HCT116 (cell line): ENCODE measurements around the gene GFAP. TPM values are rescaled to one million over a fixed set of nuclear protein-coding genes. Genes with fewer than 3 reads are reported as not detected.

Experiments
- ATAC-seq: fragments of 200-7000 bp; cut with Tn5 transposase; 2 replicates; pipeline ENCODE4 v1.9.1; 2020; ENCODE audit warnings: mild to moderate bottlenecking, moderate library complexity
- BruUV-seq: library from RNA; stranded (reverse); fragments of 400-500 nt; replicated peaks from 2 replicates; lab custom pipeline; 2021; lab: Mats Ljungman, UMichigan
- CTCF ChIA-PET: fragments of 300-600 bp; sonication (Branson Sonifier 250); formaldehyde crosslinking; loops from one replicate; lab custom pipeline; 2021; ENCODE audit warnings: antibody characterized with exemption; lab: Charles Lee
- POLR2A ChIA-PET: fragments of 300-600, 350-600 bp; sonication (Branson Sonifier 250); formaldehyde crosslinking; loops from one replicate; lab custom pipeline; 2021; ENCODE audit warnings: antibody characterized with exemption; lab: Charles Lee
- RAD21 ChIA-PET, 2 experiments: fragments of 300-600 bp; sonication (Branson Sonifier 250); formaldehyde crosslinking; loops; one replicate each; lab custom pipeline; 2023; ENCODE audit warnings: low total read pairs in 2 of 2; ENCODE audit not compliant: uncharacterized antibody in 2 of 2, unreplicated experiment in 2 of 2, low non-redundant PET in 1 of 2; lab: Charles Lee
- DNase-seq: peaks from one replicate; pipeline ENCODE4 v3.0.0-alpha.2; 2010; ENCODE audit warnings: low read depth, low spot score
- H2AFZ ChIP-seq: fragments of 200-600 bp; shearing (Covaris generic), sonication (generic); 2 replicates; pipeline ENCODE4 v1.6.1; 2017; ENCODE audit warnings: low read depth, mixed run types, mixed read lengths, antibody characterized with exemption, low read length; ENCODE audit not compliant: poor library complexity, severe bottlenecking
- H3K27ac ChIP-seq: 2 replicates; pipeline ENCODE4 v1.5.1; 2012; ENCODE audit warnings: low read depth, low read length
- H3K27me3 ChIP-seq: fragments of 200-600 bp; sonication (generic); 2 replicates; pipeline ENCODE4 v1.6.1; 2016; ENCODE audit warnings: mixed run types, low read length, mixed read lengths; ENCODE audit not compliant: insufficient read depth
- H3K36me3 ChIP-seq, 2 experiments: fragments of 200-500 bp in 1 of 2; fragments of 200-600 bp in 1 of 2; sonication (Bioruptor generic) in 1 of 2; sonication (generic) in 1 of 2; 2 replicates each; pipeline versions ENCODE4 v1.5.1 to v1.6.1; 2014 to 2016; ENCODE audit warnings: low read length in 2 of 2, inconsistent platforms in 1 of 2, mixed read lengths in 1 of 2, mixed run types in 1 of 2; ENCODE audit not compliant: insufficient read depth in 2 of 2, control insufficient read depth in 1 of 2
- H3K4me1 ChIP-seq, 2 experiments: fragments of 200-600 bp in 1 of 2; sonication (generic) in 1 of 2; 2 replicates each; pipeline versions ENCODE4 v1.5.1 to v1.6.1; 2012 to 2017; ENCODE audit warnings: low read length in 2 of 2, inconsistent platforms in 1 of 2, mild to moderate bottlenecking in 1 of 2, mixed read lengths in 1 of 2, mixed run types in 1 of 2, moderate library complexity in 1 of 2; ENCODE audit not compliant: insufficient read depth in 2 of 2, control insufficient read depth in 1 of 2
- H3K4me2 ChIP-seq: fragments of 200-600 bp; sonication (generic); 2 replicates; pipeline ENCODE4 v1.6.1; 2017; ENCODE audit warnings: mixed run types, low read length, mixed read lengths
- H3K4me3 ChIP-seq, 2 experiments: fragments of 200-600 bp in 1 of 2; sonication (generic) in 1 of 2; replicated peaks in 1 of 2; 2 replicates each; pipeline ENCODE4 v1.5.1; 2011 to 2016; ENCODE audit warnings: low read length in 2 of 2, control low read depth in 1 of 2, low read depth in 1 of 2, mild to moderate bottlenecking in 1 of 2, mixed read lengths in 1 of 2, mixed run types in 1 of 2
- H3K79me2 ChIP-seq: fragments of 200-600 bp; sonication (generic); 2 replicates; pipeline ENCODE4 v1.6.1; 2017; ENCODE audit warnings: mild to moderate bottlenecking, mixed run types, low read length, moderate library complexity, mixed read lengths; ENCODE audit not compliant: insufficient read depth
- H3K9ac ChIP-seq: fragments of 200-600 bp; sonication (generic); 2 replicates; pipeline ENCODE4 v1.6.1; 2016; ENCODE audit warnings: low read length, mixed read lengths
- H3K9me2 ChIP-seq: fragments of 200-600 bp; sonication (generic), shearing (Covaris generic); 2 replicates; pipeline ENCODE4 v1.6.1; 2017; ENCODE audit warnings: mixed run types, mild to moderate bottlenecking, moderate library complexity; ENCODE audit not compliant: insufficient read depth
- H3K9me3 ChIP-seq, 2 experiments: fragments of 200-500 bp in 1 of 2; fragments of 200-600 bp in 1 of 2; sonication (Bioruptor generic) in 1 of 2; sonication (generic) in 1 of 2; 2 replicates each; pipeline ENCODE4 v1.6.1; 2014 to 2017; ENCODE audit warnings: low read length in 2 of 2, mixed read lengths in 2 of 2, inconsistent platforms in 1 of 2, low read depth in 1 of 2, mild to moderate bottlenecking in 1 of 2, mixed run types in 1 of 2, moderate library complexity in 1 of 2; ENCODE audit not compliant: control insufficient read depth in 1 of 2, insufficient read depth in 1 of 2
- H4K20me1 ChIP-seq: fragments of 200-600 bp; sonication (generic), shearing (Covaris generic); 2 replicates; pipeline ENCODE4 v1.6.1; 2017; ENCODE audit warnings: mixed run types, mild to moderate bottlenecking, moderate library complexity; ENCODE audit not compliant: insufficient read depth
- CBX3 ChIP-seq: IDR thresholded peaks from 2 replicates; pipeline ENCODE4 v1.6.1; 2012; ENCODE audit warnings: low read depth
- ELF1 ChIP-seq: IDR thresholded peaks from 2 replicates; pipeline ENCODE4 v1.6.1; 2012; ENCODE audit warnings: low read depth, borderline replicate concordance
- EZH2phosphoT487 ChIP-seq: fragments of 200-600 bp; IDR thresholded peaks from 2 replicates; pipeline ENCODE4 v1.6.1; 2018; ENCODE audit warnings: antibody characterized with exemption, borderline replicate concordance
- POLR2AphosphoS5 ChIP-seq: IDR thresholded peaks from 2 replicates; pipeline ENCODE4 v1.6.1; 2011; ENCODE audit warnings: mild to moderate bottlenecking, low read depth, low read length, moderate library complexity
- SIN3A ChIP-seq: IDR thresholded peaks from 2 replicates; pipeline ENCODE4 v1.6.1; 2012; ENCODE audit warnings: low read depth
- SP1 ChIP-seq: IDR thresholded peaks from 2 replicates; pipeline ENCODE4 v1.6.1; 2012; ENCODE audit warnings: low read depth
- SRF ChIP-seq: IDR thresholded peaks from 2 replicates; pipeline ENCODE4 v1.6.1; 2012; ENCODE audit warnings: low read depth
- ZNF274 ChIP-seq: fragments of 200-500 bp; sonication (Bioruptor generic); IDR thresholded peaks from 2 replicates; pipeline ENCODE4 v1.6.1; 2014; ENCODE audit warnings: mild to moderate bottlenecking, low read depth, low read length, inconsistent platforms
- intact Hi-C: fragments of 100-400 bp; cut with micrococcal nuclease; formaldehyde crosslinking; loops from 2 replicates; pipeline ENCODE4 v1.10.0; 2022
- total RNA-seq: library from RNA; stranded (reverse); gene quantifications from one replicate; pipeline ENCODE4 v1.2.1, GENCODE V29; 2021; ENCODE audit not compliant: unreplicated experiment

GFAP gene
- total RNA-seq, 1 experiment from 2014 or later = not detected

- no peaks in the 10 kb centered on the region for H3K4me1 ChIP-seq
- no peak overlapping the region for H3K4me3 ChIP-seq
- no peak overlapping the region for H3K4me2 ChIP-seq
- no peaks in the 10 kb centered on the region for H3K9me3 ChIP-seq
- H3K9ac ChIP-seq = no peak overlapping the region
- no peak for ATAC-seq
- H3K9me2 ChIP-seq = no peaks in the 10 kb centered on the region
- RAD21 ChIA-PET = no interaction called here
- intact Hi-C loops = no loop called here
- BruUV-seq = no TSS peak
- peaks cover 19% of the 10 kb centered on the region for H3K79me2 ChIP-seq
- H4K20me1 ChIP-seq = no peaks in the 10 kb centered on the region
- TF ChIP-seq CBX3 (no peak), POLR2AphosphoS5 (no peak), ZNF274 (no peak), SIN3A (no peak), SP1 (no peak), EZH2phosphoT487 (no peak), ELF1 (no peak), SRF (no peak)
- no peaks in the 10 kb centered on the region for H3K27me3 ChIP-seq
- no peak overlapping the region for H3K27ac ChIP-seq
- DNase-seq = no peak
- POLR2A ChIA-PET = no interaction called here
- CTCF ChIA-PET = interaction anchor here (3.0 kb wide), 1 partner anchor 101 kb away, joined by 29 read pairs; no protein-coding TSS in a partner anchor
- H3K36me3 ChIP-seq = peaks cover 60 to 69% of the 10 kb centered on the region in 2 experiments
- H2AFZ ChIP-seq = no peak overlapping the region
Measured at GRCh38 chr17:44880062-44880461, 35.2 kb downstream of the GFAP start.

- no TSS peak for BruUV-seq
- ChIA-PET POLR2A (no interaction called here), CTCF (interaction anchor here (0.5 to 3.0 kb wide), 8 partner anchors 11 to 142 kb away, joined by 3 to 29 read pairs (median 4); no protein-coding TSS in a partner anchor), RAD21 (interaction anchor here in 1 of 2 experiments (1.8 kb wide), 1 partner anchor 104 kb away, joined by 6 read pairs; no protein-coding TSS in a partner anchor)
- TF ChIP-seq ZNF274 (no peak), POLR2AphosphoS5 (no peak)
- H4K20me1 ChIP-seq = no peaks in the 10 kb centered on the region
- no peaks in the 10 kb centered on the region for H3K9me2 ChIP-seq
- no peak overlapping the region for H2AFZ ChIP-seq
- no peaks in the 10 kb centered on the region for H3K27me3 ChIP-seq
- peaks cover 60 to 68% of the 10 kb centered on the region in 2 experiments for H3K36me3 ChIP-seq
- peaks cover 19% of the 10 kb centered on the region for H3K79me2 ChIP-seq
- H3K4me2 ChIP-seq = no peak overlapping the region
- H3K4me1 ChIP-seq = no peaks in the 10 kb centered on the region
- no peak overlapping the region for H3K9ac ChIP-seq
- H3K4me3 ChIP-seq = no peak overlapping the region
- no peak overlapping the region for H3K27ac ChIP-seq
- intact Hi-C loops = no loop called here
- ATAC-seq (no peak), DNase-seq (no peak)
- H3K9me3 ChIP-seq = no peaks in the 10 kb centered on the region
Measured at GRCh38 chr17:44879376-44879775, 35.9 kb downstream of the GFAP start.
